OCI-LY3 (cell line): ENCODE results near the gene HRCT1.

Experiments used
- CTCF ChIP-seq: fragments of 200-600, 300-600 bp; sonication (generic); IDR thresholded peaks from 2 replicates; pipeline ENCODE4 v1.5.1; 2014; ENCODE audit warnings: antibody characterized with exemption, low read length, low read depth
- EZH2phosphoT487 ChIP-seq: fragments of 200-600 bp; shearing (Covaris generic); IDR thresholded peaks from 2 replicates; pipeline ENCODE4 v1.6.1; 2018; ENCODE audit warnings: antibody characterized with exemption, mixed run types, low read depth

- TF ChIP-seq CTCF = no peak
- no peak for TF ChIP-seq EZH2phosphoT487
Observed at GRCh38 chr9:35919212-35920008, 13.4 kb downstream of the HRCT1 start.
